Liver (tissue), 3 donors: Measurements from ENCODE around the gene CACNA1C.

Source experiments
- GABPA ChIP-seq, 2 donors: IDR thresholded peaks in 1 of 2; conservative IDR thresholded peaks in 1 of 2; 2 replicates each; pipeline ENCODE4 v1.6.1; 2016; ENCODE audit warnings: antibody characterized with exemption in 2 of 2, mild to moderate bottlenecking in 1 of 2, moderate library complexity in 1 of 2
- RAD21 ChIP-seq, 2 donors: IDR thresholded peaks; 2 replicates each; pipeline ENCODE4 v1.6.1; 2016; ENCODE audit warnings: antibody characterized with exemption in 2 of 2, mild to moderate bottlenecking in 2 of 2
- YY1 ChIP-seq: IDR thresholded peaks from 2 replicates; pipeline ENCODE4 v1.6.1; 2016; ENCODE audit warnings: antibody characterized with exemption, mild to moderate bottlenecking
- TF ChIP-seq, protein P1 (sequence below): fragments of 150-350 bp; IDR thresholded peaks from 2 replicates; pipeline ENCODE4 v1.5.1; 2017; ENCODE audit warnings: improper control_type of control experiment, low read depth, low read length; ENCODE audit not compliant: missing input control
- donor health status: healthy.
- donor health status: healthy.

GRCh38 chr12:2639020-2639298 lies 586.2 kb downstream of the CACNA1C start:
- TF ChIP-seq YY1, result no peak
- TF ChIP-seq, protein P1, sequence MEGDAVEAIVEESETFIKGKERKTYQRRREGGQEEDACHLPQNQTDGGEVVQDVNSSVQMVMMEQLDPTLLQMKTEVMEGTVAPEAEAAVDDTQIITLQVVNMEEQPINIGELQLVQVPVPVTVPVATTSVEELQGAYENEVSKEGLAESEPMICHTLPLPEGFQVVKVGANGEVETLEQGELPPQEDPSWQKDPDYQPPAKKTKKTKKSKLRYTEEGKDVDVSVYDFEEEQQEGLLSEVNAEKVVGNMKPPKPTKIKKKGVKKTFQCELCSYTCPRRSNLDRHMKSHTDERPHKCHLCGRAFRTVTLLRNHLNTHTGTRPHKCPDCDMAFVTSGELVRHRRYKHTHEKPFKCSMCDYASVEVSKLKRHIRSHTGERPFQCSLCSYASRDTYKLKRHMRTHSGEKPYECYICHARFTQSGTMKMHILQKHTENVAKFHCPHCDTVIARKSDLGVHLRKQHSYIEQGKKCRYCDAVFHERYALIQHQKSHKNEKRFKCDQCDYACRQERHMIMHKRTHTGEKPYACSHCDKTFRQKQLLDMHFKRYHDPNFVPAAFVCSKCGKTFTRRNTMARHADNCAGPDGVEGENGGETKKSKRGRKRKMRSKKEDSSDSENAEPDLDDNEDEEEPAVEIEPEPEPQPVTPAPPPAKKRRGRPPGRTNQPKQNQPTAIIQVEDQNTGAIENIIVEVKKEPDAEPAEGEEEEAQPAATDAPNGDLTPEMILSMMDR, result no peak
- TF ChIP-seq RAD21 (IDR thresholded peaks at IDR 0.05), result no peak
- TF ChIP-seq GABPA (IDR thresholded peaks at IDR 0.05 in 1 of 2, conservative IDR thresholded peaks at IDR 0.05 in 1 of 2), result no peak
